HepG2 (cell line): ENCODE measurements around the gene NEURL1B. TPM values are rescaled to one million over a fixed set of nuclear protein-coding genes. Genes with fewer than 3 reads are reported as not detected.

Source experiments
- ATAC-seq: fragments of 200-7000 bp; cut with Tn5 transposase; 3 replicates; pipeline ENCODE4 v1.9.1; 2020; ENCODE audit warnings: mild to moderate bottlenecking, moderate library complexity
- BruUV-seq: library from RNA; stranded (reverse); fragments of 400-500 nt; replicated peaks from 2 replicates; lab custom pipeline; 2021; lab: Mats Ljungman, UMichigan
- CTCF ChIA-PET: fragments of 300-600 bp; formaldehyde crosslinking; extraction: SDS; loops from one replicate; lab custom pipeline; 2021; ENCODE audit warnings: low total read pairs, inconsistent platforms, low intra/inter-chr PET ratio; lab: Yijun Ruan, JAX
- POLR2A ChIA-PET: fragments of 350-600 bp; sonication (Branson Sonifier 250); formaldehyde crosslinking; loops from one replicate; lab custom pipeline; 2020; ENCODE audit warnings: antibody characterized with exemption, inconsistent platforms; lab: Yijun Ruan, JAX
- DNase-seq: peaks from one replicate; pipeline ENCODE4 v3.0.0-alpha.2; 2015; ENCODE audit warnings: low spot score
- FAIRE-seq: peaks from 3 replicates; lab custom pipeline; 2011; peaks lifted over from hg19 to GRCh38; lab: Jason Lieb, UNC
- H2AFZ ChIP-seq: one replicate; pipeline ENCODE4 v1.6.1; 2011; ENCODE audit warnings: low read length, inconsistent platforms
- H3K27ac ChIP-seq: fragments of 300-600 bp; 3 replicates; pipeline ENCODE4 v1.8.0; 2011; ENCODE audit warnings: mixed run types, mild to moderate bottlenecking, mixed read lengths, low read length, inconsistent platforms; ENCODE audit not compliant: insufficient read depth; ENCODE audit errors: extremely low read length
- H3K27me3 ChIP-seq, 2 experiments: fragments of 200-600 bp in 1 of 2; 2 replicates in 1 of 2; 3 replicates in 1 of 2; pipeline versions ENCODE4 v1.6.0 to v1.8.0; 2011; ENCODE audit warnings: low read length in 2 of 2, mild to moderate bottlenecking in 2 of 2, moderate library complexity in 2 of 2, inconsistent platforms in 1 of 2; ENCODE audit not compliant: insufficient read depth in 2 of 2, control insufficient read depth in 1 of 2
- H3K36me3 ChIP-seq, 2 experiments: fragments of 200-600 bp in 1 of 2; replicated peaks in 1 of 2; 2 replicates in 1 of 2; 3 replicates in 1 of 2; pipeline versions ENCODE4 v1.5.1 to v1.8.0; 2011; ENCODE audit warnings: low read length in 2 of 2, inconsistent platforms in 1 of 2; ENCODE audit not compliant: insufficient read depth in 2 of 2, control insufficient read depth in 1 of 2
- H3K4me1 ChIP-seq: 2 replicates; pipeline ENCODE4 v1.5.1; 2012; ENCODE audit warnings: low read length, inconsistent platforms; ENCODE audit not compliant: insufficient read depth
- H3K4me2 ChIP-seq: 2 replicates; pipeline ENCODE4 v1.6.0; 2011; ENCODE audit warnings: low read depth, low read length, inconsistent platforms
- H3K4me3 ChIP-seq, 3 experiments: fragments of 200-600 bp in 1 of 3; sonication (generic), shearing (Covaris generic) in 1 of 3; replicated peaks in 1 of 3; 2 replicates each; pipeline ENCODE4 v1.5.1; 2011 to 2016; ENCODE audit warnings: low read length in 3 of 3, inconsistent platforms in 2 of 3, low read depth in 2 of 3, mild to moderate bottlenecking in 2 of 3, control low read depth in 1 of 3, mixed read lengths in 1 of 3; ENCODE audit not compliant: insufficient read depth in 1 of 3
- H3K79me2 ChIP-seq: one replicate; pipeline ENCODE4 v1.6.1; 2011; ENCODE audit warnings: low read length, inconsistent platforms; ENCODE audit not compliant: insufficient read depth
- H3K9ac ChIP-seq: 2 replicates; pipeline ENCODE4 v1.6.0; 2011; ENCODE audit warnings: mild to moderate bottlenecking, low read depth, low read length, inconsistent platforms; ENCODE audit not compliant: insufficient read depth
- H3K9me3 ChIP-seq: 2 replicates; pipeline ENCODE4 v1.5.1; 2012; ENCODE audit warnings: mild to moderate bottlenecking, low read length
- H4K20me1 ChIP-seq: 2 replicates; pipeline ENCODE4 v1.6.0; 2011; ENCODE audit warnings: inconsistent platforms, mild to moderate bottlenecking, low read length, moderate library complexity; ENCODE audit not compliant: insufficient read depth
- AFF4 ChIP-seq: sonication (generic); formaldehyde crosslinking; IDR thresholded peaks from 2 replicates; pipeline ENCODE4 v1.4.0; 2020; ENCODE audit warnings: missing genetic modification reagents
- DMAP1 ChIP-seq: IDR thresholded peaks from 2 replicates; pipeline ENCODE4 v1.6.1; 2016
- NR1H2 ChIP-seq: sonication (generic); formaldehyde crosslinking; IDR thresholded peaks from 2 replicates; pipeline ENCODE4 v1.8.1; 2022; ENCODE audit warnings: low read depth, missing genetic modification reagents, borderline replicate concordance
- RERE ChIP-seq: IDR thresholded peaks from 2 replicates; pipeline ENCODE4 v1.6.1; 2016; ENCODE audit warnings: low read depth, missing genetic modification reagents, missing compliant biosample characterization
- TAF1 ChIP-seq: sonication (generic); formaldehyde crosslinking; IDR thresholded peaks from 2 replicates; pipeline ENCODE4 v1.4.0; 2020; ENCODE audit warnings: missing genetic modification reagents
- TEAD2 ChIP-seq: sonication (generic); formaldehyde crosslinking; IDR thresholded peaks from 2 replicates; pipeline ENCODE4 v1.9.0; 2021; ENCODE audit warnings: missing genetic modification reagents
- ZNF20 ChIP-seq: sonication (generic); formaldehyde crosslinking; IDR thresholded peaks from 2 replicates; pipeline ENCODE4 v1.4.0; 2020; ENCODE audit warnings: mild to moderate bottlenecking, moderate library complexity, missing genetic modification reagents
- ZNF232 ChIP-seq: sonication (generic); formaldehyde crosslinking; IDR thresholded peaks from 2 replicates; pipeline ENCODE4 v1.4.0; 2020; ENCODE audit warnings: missing genetic modification reagents, borderline replicate concordance
- ZNF263 ChIP-seq: sonication (generic); formaldehyde crosslinking; IDR thresholded peaks from 2 replicates; pipeline ENCODE4 v1.4.0; 2020; ENCODE audit warnings: missing genetic modification reagents
- ZNF619 ChIP-seq: sonication (generic); formaldehyde crosslinking; IDR thresholded peaks from 2 replicates; pipeline ENCODE4 v1.4.0; 2020; ENCODE audit warnings: mild to moderate bottlenecking, missing genetic modification reagents
- ZNF816 ChIP-seq: sonication (generic); formaldehyde crosslinking; IDR thresholded peaks from 2 replicates; pipeline ENCODE4 v1.8.0; 2022; ENCODE audit warnings: missing genetic modification reagents, mild to moderate bottlenecking, borderline replicate concordance
- WGBS: methylation state at CpG from one replicate; pipeline ENCODE4 v1.1.6; 2017; ENCODE audit warnings: low lambda C conversion rate; 5-methylcytosine and 5-hydroxymethylcytosine counted together
- in situ Hi-C: cut with HindIII; loops from 2 replicates; pipeline ENCODE4 v1.10.0; 2017; ENCODE audit warnings: low pct_unique_long_range_greater_than_20kb; ENCODE audit not compliant: extremely low pct_ligation_motif_present
- intact Hi-C: fragments of 100-400 bp; cut with micrococcal nuclease; formaldehyde crosslinking; loops from one replicate; pipeline ENCODE4 v1.10.0; 2022; ENCODE audit not compliant: unreplicated experiment
- polyA plus RNA-seq, 8 experiments: library from polyadenylated mRNA; depleted of rRNA in 3 of 8; stranded (reverse) in 7 of 8; unstranded in 1 of 8; fragments of >200 nt; fragmentation: Illumina TruSeq in 4 of 8; extraction: Trizol in 4 of 8; gene quantifications; 2 replicates each; pipeline versions ENCODE4 v1.2.1 to v1.2.3, GENCODE V29; 2011 to 2016; ENCODE audit warnings: low read depth in 4 of 8, missing spikeins in 1 of 8, mixed read lengths in 1 of 8; ENCODE audit not compliant: insufficient read depth in 1 of 8
- total RNA-seq, 5 experiments: library from RNA; depleted of rRNA; stranded (reverse); fragments of >200 nt; fragmentation: Illumina TruSeq; extraction: Trizol; gene quantifications; 2 replicates each; pipeline ENCODE4 v1.2.3, GENCODE V29; 2016; ENCODE audit warnings: low read depth in 1 of 5

The NEURL1B gene
- total and polyA plus RNA-seq, 2 of the 13 experiments (the other 11 are each of a cell fraction or from before 2014, with no cell fraction given), result 0.09 to 0.13 TPM

GRCh38 chr5:172701291-172701656 is 60.2 kb downstream of the NEURL1B start:
- no peak overlapping the region for H3K27ac ChIP-seq
- POLR2A ChIA-PET, result no interaction called here

GRCh38 chr5:172703952-172704351 is 62.9 kb downstream of the NEURL1B start:
- Histone ChIP-seq H3K9me3 (no peaks in the 10 kb centered on the region), H3K27me3 (peaks cover 8 to 52% of the 10 kb centered on the region in 2 experiments), H3K4me2 (no peak overlapping the region), H3K4me1 (peaks cover 17% of the 10 kb centered on the region), H3K9ac (no peak overlapping the region), H3K27ac (no peak overlapping the region), H2AFZ (no peak overlapping the region), H3K36me3 (no peaks in the 10 kb centered on the region), H3K79me2 (no peaks in the 10 kb centered on the region), H4K20me1 (no peaks in the 10 kb centered on the region), H3K4me3 (no peak overlapping the region)
- ATAC-seq, result no peak
- ChIA-PET CTCF (no interaction called here), POLR2A (no interaction called here)
- FAIRE-seq, result no peak
- intact Hi-C loops (no loop called here), in situ Hi-C loops (loop anchor here (10.0 to 25.0 kb wide), 2 partner anchors 433 to 501 kb away; partner anchors contain the start of gene BNIP1)
- no peak for DNase-seq
- WGBS, result 30% methylated on average over 7 of the region's 7 CpGs
- BruUV-seq, result no TSS peak
- TF ChIP-seq TAF1 (no peak), TEAD2 (CRISPR knock-in tag) (no peak), ZNF816 (CRISPR knock-in tag) (no peak), RERE (CRISPR knock-in tag) (no peak), ZNF263 (no peak), NR1H2 (no peak), AFF4 (no peak), ZNF20 (CRISPR knock-in tag) (no peak), ZNF232 (no peak)

More at GRCh38 chr5:172701291-172701656, 60.2 kb downstream of the NEURL1B start:
- in situ Hi-C loops (loop anchor here (10.0 to 25.0 kb wide), 2 partner anchors 436 to 504 kb away; partner anchors contain the start of gene BNIP1), intact Hi-C loops (no loop called here)
- ATAC-seq (no peak), DNase-seq (no peak), FAIRE-seq (no peak)
- H2AFZ ChIP-seq, result no peak overlapping the region
- peaks cover 8 to 56% of the 10 kb centered on the region in 2 experiments for H3K27me3 ChIP-seq
- WGBS, result 16% methylated on average over 5 of the region's 5 CpGs
- TF ChIP-seq DMAP1 (CRISPR knock-in tag), result no peak
- no peak for TF ChIP-seq ZNF619
- no peak overlapping the region for H3K4me3 ChIP-seq
- H3K9me3 ChIP-seq, result no peaks in the 10 kb centered on the region
- H3K79me2 ChIP-seq, result no peaks in the 10 kb centered on the region
- no TSS peak for BruUV-seq
- H3K36me3 ChIP-seq, result no peaks in the 10 kb centered on the region
- no peaks in the 10 kb centered on the region for H4K20me1 ChIP-seq
- no peak overlapping the region for H3K4me2 ChIP-seq
- H3K9ac ChIP-seq, result no peak overlapping the region
- H3K4me1 ChIP-seq, result peaks cover 21% of the 10 kb centered on the region
- CTCF ChIA-PET, result interaction anchor here (7.2 kb wide), 1 partner anchor 222 kb away, joined by 170 read pairs; no protein-coding TSS in a partner anchor
